Liver (tissue), 3 donors: ENCODE measurements around the gene TCF12.

Experiments
- FOXA1 ChIP-seq: IDR thresholded peaks from 2 replicates; pipeline ENCODE4 v1.6.1; 2016; ENCODE audit warnings: antibody characterized with exemption
- GABPA ChIP-seq, 2 donors: IDR thresholded peaks in 1 of 2; conservative IDR thresholded peaks in 1 of 2; 2 replicates each; pipeline ENCODE4 v1.6.1; 2016; ENCODE audit warnings: antibody characterized with exemption in 2 of 2, mild to moderate bottlenecking in 1 of 2, moderate library complexity in 1 of 2
- NR2F2 ChIP-seq: IDR thresholded peaks from 2 replicates; pipeline ENCODE4 v1.6.1; 2016; ENCODE audit warnings: antibody characterized with exemption
- SP1 ChIP-seq: IDR thresholded peaks from 2 replicates; pipeline ENCODE4 v1.6.1; 2018; ENCODE audit warnings: antibody characterized with exemption, mild to moderate bottlenecking
- YY1 ChIP-seq: IDR thresholded peaks from 2 replicates; pipeline ENCODE4 v1.6.1; 2016; ENCODE audit warnings: antibody characterized with exemption, mild to moderate bottlenecking
- TF ChIP-seq, protein P1 (sequence below): fragments of 150-350 bp; IDR thresholded peaks from 2 replicates; pipeline ENCODE4 v1.5.1; 2017; ENCODE audit warnings: improper control_type of control experiment, low read depth, low read length; ENCODE audit not compliant: missing input control
- TF ChIP-seq, protein P2 (sequence below): IDR thresholded peaks from 2 replicates; pipeline ENCODE4 v1.6.1; 2016; ENCODE audit warnings: antibody characterized with exemption
- donor health status: healthy.
- donor health status: healthy.

DNA sequence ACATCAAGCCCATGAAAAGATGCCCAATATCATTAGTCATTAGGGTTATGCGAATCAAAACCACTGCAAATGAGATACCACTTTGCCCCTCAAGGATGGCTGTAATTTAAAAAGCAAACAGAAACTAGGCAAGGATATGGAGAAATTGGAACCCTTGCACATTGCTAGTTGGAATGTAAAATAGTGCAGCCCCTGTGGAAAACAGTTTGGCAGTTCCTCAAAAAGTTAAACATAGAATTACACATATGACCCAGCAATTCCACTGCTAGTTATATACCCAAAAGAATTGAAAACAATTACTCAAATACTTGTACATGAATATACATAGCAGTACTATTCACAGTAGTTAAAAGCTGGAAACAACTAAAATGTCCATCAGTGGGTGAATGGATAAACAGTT is 271.0 kb downstream of the TCF12 start:
- TF ChIP-seq NR2F2: no peak
- TF ChIP-seq, protein P1, sequence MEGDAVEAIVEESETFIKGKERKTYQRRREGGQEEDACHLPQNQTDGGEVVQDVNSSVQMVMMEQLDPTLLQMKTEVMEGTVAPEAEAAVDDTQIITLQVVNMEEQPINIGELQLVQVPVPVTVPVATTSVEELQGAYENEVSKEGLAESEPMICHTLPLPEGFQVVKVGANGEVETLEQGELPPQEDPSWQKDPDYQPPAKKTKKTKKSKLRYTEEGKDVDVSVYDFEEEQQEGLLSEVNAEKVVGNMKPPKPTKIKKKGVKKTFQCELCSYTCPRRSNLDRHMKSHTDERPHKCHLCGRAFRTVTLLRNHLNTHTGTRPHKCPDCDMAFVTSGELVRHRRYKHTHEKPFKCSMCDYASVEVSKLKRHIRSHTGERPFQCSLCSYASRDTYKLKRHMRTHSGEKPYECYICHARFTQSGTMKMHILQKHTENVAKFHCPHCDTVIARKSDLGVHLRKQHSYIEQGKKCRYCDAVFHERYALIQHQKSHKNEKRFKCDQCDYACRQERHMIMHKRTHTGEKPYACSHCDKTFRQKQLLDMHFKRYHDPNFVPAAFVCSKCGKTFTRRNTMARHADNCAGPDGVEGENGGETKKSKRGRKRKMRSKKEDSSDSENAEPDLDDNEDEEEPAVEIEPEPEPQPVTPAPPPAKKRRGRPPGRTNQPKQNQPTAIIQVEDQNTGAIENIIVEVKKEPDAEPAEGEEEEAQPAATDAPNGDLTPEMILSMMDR: no peak
- no peak for TF ChIP-seq SP1
- no peak for TF ChIP-seq YY1
- no peak for TF ChIP-seq GABPA (IDR thresholded peaks at IDR 0.05 in 1 of 2, conservative IDR thresholded peaks at IDR 0.05 in 1 of 2)
- TF ChIP-seq, protein P2, sequence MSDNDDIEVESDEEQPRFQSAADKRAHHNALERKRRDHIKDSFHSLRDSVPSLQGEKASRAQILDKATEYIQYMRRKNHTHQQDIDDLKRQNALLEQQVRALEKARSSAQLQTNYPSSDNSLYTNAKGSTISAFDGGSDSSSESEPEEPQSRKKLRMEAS: no peak
- no peak for TF ChIP-seq FOXA1
